Stimulated activated CD8-positive, alpha-beta memory T cell treated with anti-CD3 and anti-CD28 coated beads, Interleukin-7, amount 100 ng/mL, for 48 hours (primary cell): Measurements from ENCODE around the gene HSDL2.
A peak's percentile ranks its signal among the peaks of the same experiment; 100 is the strongest.

Source experiments
- DNase-seq, 2 donors: peaks; one replicate each; pipeline ENCODE4 v3.0.0-alpha.2; 2020; ENCODE audit warnings: low read depth in 1 of 2; ENCODE audit errors: extremely low read depth in 1 of 2

The HSDL2 gene

DNA sequence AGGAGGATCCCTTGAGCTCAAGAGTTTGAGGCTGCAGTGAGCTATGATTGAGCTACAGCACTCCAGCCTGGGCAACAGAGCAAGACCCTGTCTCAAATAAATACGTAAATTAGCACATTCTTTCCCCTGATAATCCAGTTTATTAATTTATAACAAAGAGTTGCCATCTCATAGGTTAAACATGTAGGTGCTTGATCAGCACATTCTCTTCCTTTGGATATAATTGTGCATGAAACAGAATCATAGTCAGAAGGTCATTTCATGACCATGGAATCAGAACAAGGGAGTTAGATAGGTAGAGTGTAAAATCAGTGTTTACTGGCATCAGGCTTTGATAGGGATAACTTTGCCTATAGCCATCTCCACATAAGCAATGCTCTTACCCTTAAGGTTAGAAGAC is 63.7 kb downstream of the HSDL2 start:
- no peak for DNase-seq

- DNase-seq: no peak
These were observed 65.3 kb downstream of the HSDL2 start for GRCh38 chr9:112445196-112445595.

- no peak for DNase-seq
These were observed 66.2 kb downstream of the HSDL2 start for GRCh38 chr9:112446080-112446479.

DNA sequence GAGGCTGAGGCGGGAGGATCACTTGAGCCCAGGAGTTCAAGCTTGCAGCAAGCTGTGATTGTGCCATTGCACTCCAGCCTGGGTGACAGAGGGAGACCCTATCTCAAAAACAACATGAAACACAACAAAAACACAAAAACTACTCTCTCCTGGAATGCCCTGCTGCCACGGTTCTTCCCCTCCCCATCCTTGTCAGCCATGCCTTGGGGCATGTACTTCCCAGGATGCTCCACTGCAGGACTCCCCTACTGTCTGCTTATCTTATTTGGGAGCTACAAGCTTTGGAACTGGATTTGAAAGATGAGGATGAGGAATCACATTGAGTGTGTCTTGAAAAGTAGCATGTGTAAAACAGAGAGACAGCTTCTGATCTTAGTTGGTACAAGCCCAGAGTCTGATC is 66.6 kb downstream of the HSDL2 start:
- DNase-seq: no peak

- DNase-seq: no peak
These were observed 67.4 kb downstream of the HSDL2 start for GRCh38 chr9:112447283-112447761.

DNA sequence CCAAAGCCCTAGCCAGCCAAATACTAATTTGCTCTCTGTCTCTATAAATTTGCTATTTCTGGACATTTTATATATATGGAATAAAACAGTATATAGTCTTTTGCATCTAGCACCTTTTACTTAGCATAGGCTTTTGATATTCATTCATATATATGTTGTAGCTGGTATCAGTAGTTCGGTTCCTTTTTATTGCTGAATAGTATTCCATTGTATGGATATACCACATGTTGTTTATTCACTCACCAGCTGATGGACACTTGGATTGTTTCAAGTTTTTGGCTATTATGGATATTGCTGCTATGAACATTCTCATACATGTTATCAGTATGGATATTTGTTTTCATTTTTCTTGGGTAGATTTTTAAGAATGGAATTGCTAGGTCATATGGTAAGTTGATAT is 82.9 kb downstream of the HSDL2 start:
- DNase-seq: no peak

DNA sequence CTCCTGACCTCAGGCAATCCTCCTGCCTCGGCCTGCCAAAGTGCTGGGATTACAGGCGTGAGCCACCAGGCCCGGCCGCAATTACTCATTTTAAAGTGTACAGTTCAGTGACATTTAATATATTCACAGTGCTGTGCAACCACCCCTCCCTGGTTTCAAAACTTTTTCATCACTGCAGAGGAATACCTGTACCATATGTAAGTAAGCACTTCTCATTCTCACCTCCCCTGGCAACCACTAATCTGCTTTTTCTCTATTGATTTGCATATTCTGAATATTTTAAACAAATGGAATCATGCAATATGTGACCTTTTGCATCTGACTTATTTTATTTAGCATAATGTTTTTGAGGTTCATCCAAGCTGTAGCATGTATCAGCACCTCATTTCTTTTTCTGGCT is 85.4 kb downstream of the HSDL2 start:
- DNase-seq: no peak

GRCh38 chr9:112472996-112473395 is 93.1 kb downstream of the HSDL2 start:
- DNase-seq: no peak

DNA sequence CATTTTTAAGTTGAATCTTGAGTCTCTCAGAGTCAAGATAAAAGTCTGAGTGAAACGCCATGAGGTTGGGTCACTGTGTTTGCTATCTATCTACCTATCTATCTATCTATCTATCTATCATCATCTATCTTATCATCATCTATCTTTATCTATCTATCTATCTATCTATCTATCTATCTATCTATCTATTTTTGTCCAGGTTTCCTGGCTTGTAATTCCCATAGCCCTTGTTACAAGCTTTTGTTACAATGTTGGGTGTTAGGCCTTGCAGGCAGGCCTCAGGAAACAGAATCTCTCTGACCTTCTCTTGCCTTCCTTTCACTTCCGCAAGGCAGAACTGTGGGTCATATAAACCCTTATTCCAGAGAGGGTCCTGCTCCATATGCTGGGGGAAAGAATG is 94.1 kb downstream of the HSDL2 start:
- no peak for DNase-seq

DNA sequence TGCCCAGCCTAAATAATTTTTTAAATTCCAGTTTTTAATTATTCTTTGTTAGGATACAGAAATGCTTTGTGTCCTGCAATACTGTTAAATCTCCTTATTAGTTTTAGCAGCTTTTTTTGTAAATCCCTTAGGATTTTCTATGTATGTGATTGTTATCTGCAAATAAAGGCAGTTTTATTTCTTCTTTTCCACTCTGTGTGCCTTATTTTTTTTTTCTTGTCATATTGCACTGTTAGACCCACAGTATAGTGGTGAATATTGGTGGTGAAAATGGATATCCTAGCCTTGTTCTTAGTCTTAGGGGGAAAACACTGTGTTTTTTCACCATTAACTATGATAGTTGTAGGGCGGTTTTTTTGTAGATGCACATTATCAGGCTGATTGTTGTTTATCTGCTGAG is 95.4 kb downstream of the HSDL2 start:
- DNase-seq: no peak

- DNase-seq: no peak
These were observed 97.4 kb downstream of the HSDL2 start for GRCh38 chr9:112477330-112477729.

- DNase-seq: no peak
These were observed 99.3 kb downstream of the HSDL2 start for GRCh38 chr9:112479221-112479620.

DNA sequence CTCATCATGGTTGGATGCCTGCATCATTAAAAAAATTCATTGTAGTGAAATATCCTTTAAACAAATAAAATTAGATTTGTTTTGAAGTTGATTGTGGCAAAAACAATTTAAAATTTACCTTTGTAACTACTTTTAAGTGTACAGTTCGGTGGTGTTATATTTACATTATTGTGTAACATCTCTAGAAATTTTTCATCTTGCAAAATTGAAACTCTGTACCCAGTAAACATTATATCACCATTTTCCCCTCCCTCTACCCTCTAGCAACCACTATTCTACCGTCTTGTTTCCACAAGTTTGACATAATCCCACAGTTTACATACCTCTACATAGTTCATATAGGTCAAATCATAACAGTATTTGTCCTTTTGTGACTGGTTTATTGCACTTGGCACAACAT is 104.7 kb downstream of the HSDL2 start:
- no peak for DNase-seq

GRCh38 chr9:112485574-112485973 is 105.7 kb downstream of the HSDL2 start:
- DNase-seq: no peak

- DNase-seq: peak; percentile 78 to 83
These were observed 106.5 kb downstream of the HSDL2 start, which contains the start of gene KIAA1958 for GRCh38 chr9:112486221-112487007. TSS of gene KIAA1958 (plus strand) at chr9:112486827. CDS start at chr9:112574081, 87,254 bp downstream.

- DNase-seq: peak; percentile 14 to 25
These were observed 107.3 kb downstream of the HSDL2 start for GRCh38 chr9:112487008-112487798.

GRCh38 chr9:112487799-112488340 is 108.0 kb downstream of the HSDL2 start:
- DNase-seq: no peak

GRCh38 chr9:112489039-112489546 is 109.2 kb downstream of the HSDL2 start:
- DNase-seq: no peak

- DNase-seq: no peak
These were observed 110.2 kb downstream of the HSDL2 start for GRCh38 chr9:112489876-112490666.

DNA sequence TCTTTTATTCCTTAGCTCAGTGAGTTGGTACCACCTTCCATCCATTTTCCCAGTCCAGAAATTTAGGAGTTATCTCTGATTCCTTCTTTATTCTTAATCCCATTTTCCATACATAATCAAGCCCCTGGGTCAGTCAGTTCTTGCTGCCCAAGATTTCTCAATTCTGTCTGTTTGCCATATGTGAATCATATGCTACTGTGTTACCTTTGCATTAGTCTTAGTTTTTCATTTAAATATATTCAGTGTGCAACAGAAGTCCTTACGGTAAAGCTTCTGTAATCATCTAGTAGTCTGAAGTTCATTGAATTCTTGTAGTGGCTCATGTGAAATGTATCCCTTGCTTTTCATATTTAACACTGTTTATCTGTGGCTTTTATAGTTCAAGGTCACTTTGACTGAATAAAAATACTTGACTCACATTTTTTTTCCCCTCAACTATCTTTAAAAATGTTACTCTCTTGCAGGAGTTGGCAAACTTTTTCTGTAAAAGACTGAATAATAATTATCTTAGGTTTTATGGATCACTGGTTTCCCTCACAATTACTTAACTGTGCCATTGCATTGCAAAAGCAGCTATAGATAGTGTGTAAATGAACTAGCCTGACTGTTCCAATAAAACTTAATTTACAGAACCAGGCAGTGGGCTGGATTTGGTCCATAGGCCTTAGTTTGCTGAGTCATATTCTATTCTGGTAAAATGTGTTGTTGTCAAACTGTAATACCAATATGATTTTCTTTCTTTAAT is 113.7 kb downstream of the HSDL2 start:
- no peak for DNase-seq
